Measurements from ENCODE around the gene LRRC45.

- no peak for TF ChIP-seq ZNF253 (CRISPR knock-in tag; conservative IDR thresholded peaks at IDR 0.05)
- TF ChIP-seq, protein P1, sequence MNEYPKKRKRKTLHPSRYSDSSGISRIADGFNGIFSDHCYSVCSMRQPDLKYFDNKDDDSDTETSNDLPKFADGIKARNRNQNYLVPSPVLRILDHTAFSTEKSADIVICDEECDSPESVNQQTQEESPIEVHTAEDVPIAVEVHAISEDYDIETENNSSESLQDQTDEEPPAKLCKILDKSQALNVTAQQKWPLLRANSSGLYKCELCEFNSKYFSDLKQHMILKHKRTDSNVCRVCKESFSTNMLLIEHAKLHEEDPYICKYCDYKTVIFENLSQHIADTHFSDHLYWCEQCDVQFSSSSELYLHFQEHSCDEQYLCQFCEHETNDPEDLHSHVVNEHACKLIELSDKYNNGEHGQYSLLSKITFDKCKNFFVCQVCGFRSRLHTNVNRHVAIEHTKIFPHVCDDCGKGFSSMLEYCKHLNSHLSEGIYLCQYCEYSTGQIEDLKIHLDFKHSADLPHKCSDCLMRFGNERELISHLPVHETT (CRISPR knock-in tag; conservative IDR thresholded peaks at IDR 0.05 in 1 of 2, IDR thresholded peaks at IDR 0.05 in 1 of 2): no peak
- TF ChIP-seq ELK1 (CRISPR knock-in tag; IDR thresholded peaks at IDR 0.05): no peak
- TF ChIP-seq ATF2 (CRISPR knock-in tag; IDR thresholded peaks at IDR 0.05): no peak
- TF ChIP-seq BRF2 (IDR thresholded peaks at IDR 0.05; ENCODE audit: borderline replicate concordance, insufficient read depth, insufficient read length): no peak
- TF ChIP-seq NCOA2 (IDR thresholded peaks at IDR 0.05; ENCODE audit: partially characterized antibody in 2 of 2): no peak
- TF ChIP-seq SETDB1 (IDR thresholded peaks at IDR 0.05; ENCODE audit: low read length): no peak
- TF ChIP-seq CCAR2 (IDR thresholded peaks at IDR 0.05; ENCODE audit: low read depth, low read length): no peak
- TF ChIP-seq POLR2AphosphoS5 (IDR thresholded peaks at IDR 0.05; ENCODE audit: control insufficient read depth, insufficient read depth, low read depth, low read length): no peak
- no peak for TF ChIP-seq FOXK1 (CRISPR knock-in tag; IDR thresholded peaks at IDR 0.05; ENCODE audit: borderline replicate concordance)
Observed at GRCh38 chr17:82070611-82071010, 47.5 kb downstream of the LRRC45 start.
